ENCODE measurements around the gene KRT76.

The KRT76 gene

DNA sequence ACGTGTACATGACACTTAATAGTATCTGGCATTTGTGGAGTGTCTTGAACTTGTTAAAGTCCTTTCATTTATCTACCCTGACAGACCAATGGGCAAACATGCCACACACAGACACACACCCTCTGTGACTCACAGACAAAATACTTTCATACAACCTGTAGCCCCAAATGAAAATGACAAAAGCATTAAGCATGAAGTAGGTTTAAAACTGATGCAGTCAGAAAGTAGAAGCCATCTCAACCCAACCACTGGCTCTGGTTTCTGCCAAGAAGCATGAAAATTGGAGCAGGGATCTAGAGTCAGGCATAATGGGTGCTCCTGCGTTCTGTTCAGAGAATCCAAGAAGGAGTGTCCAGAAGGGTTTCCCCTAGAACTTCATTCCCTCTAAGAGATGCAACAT lies 50.7 kb downstream of the KRT76 start:
- no peak for TF ChIP-seq EZH2 (IDR thresholded peaks at IDR 0.05; ENCODE audit: borderline replicate concordance, low read depth, low read length, severe bottlenecking)
- TF ChIP-seq, protein P1, sequence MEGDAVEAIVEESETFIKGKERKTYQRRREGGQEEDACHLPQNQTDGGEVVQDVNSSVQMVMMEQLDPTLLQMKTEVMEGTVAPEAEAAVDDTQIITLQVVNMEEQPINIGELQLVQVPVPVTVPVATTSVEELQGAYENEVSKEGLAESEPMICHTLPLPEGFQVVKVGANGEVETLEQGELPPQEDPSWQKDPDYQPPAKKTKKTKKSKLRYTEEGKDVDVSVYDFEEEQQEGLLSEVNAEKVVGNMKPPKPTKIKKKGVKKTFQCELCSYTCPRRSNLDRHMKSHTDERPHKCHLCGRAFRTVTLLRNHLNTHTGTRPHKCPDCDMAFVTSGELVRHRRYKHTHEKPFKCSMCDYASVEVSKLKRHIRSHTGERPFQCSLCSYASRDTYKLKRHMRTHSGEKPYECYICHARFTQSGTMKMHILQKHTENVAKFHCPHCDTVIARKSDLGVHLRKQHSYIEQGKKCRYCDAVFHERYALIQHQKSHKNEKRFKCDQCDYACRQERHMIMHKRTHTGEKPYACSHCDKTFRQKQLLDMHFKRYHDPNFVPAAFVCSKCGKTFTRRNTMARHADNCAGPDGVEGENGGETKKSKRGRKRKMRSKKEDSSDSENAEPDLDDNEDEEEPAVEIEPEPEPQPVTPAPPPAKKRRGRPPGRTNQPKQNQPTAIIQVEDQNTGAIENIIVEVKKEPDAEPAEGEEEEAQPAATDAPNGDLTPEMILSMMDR (IDR thresholded peaks at IDR 0.05; ENCODE audit: borderline replicate concordance, extremely low read depth, low read length, poor library complexity, severe bottlenecking): no peak
- no peaks in the 10 kb centered on the region for H3K4me1 ChIP-seq (ENCODE audit: insufficient read depth, low read length)
- no peak overlapping the region for H3K27ac ChIP-seq (ENCODE audit: low read length)
- H3K36me3 ChIP-seq (ENCODE audit: insufficient read depth, low read length): no peaks in the 10 kb centered on the region
- H3K4me2 ChIP-seq (ENCODE audit: insufficient read depth, low read length): no peak overlapping the region
- H3K9ac ChIP-seq (ENCODE audit: low read depth, low read length): no peak overlapping the region
- DNase-seq (no peak), ATAC-seq (ENCODE audit: insufficient read depth, low read depth) (no peak)
- H3K27me3 ChIP-seq (ENCODE audit: insufficient read depth, low read length, poor library complexity): peaks cover 10% of the 10 kb centered on the region
- peaks cover 6% of the 10 kb centered on the region; the same call in 1 of the 2 replicates for H4K20me1 ChIP-seq (ENCODE audit: insufficient read depth, low read length)
- H2AFZ ChIP-seq (ENCODE audit: low read depth, low read length): no peak overlapping the region
- no peak overlapping the region for H3K4me3 ChIP-seq (ENCODE audit: low read depth in 1 of 2, low read length in 2 of 2)
- H3K79me2 ChIP-seq (ENCODE audit: insufficient read depth, low read length): no peaks in the 10 kb centered on the region
- H3K9me3 ChIP-seq (ENCODE audit: insufficient read depth, low read length, severe bottlenecking): no peaks in the 10 kb centered on the region

- no peaks in the 10 kb centered on the region for H3K36me3 ChIP-seq (ENCODE audit: insufficient read depth, low read length)
- H3K4me2 ChIP-seq (ENCODE audit: insufficient read depth, low read length): no peak overlapping the region
- H3K27me3 ChIP-seq (ENCODE audit: insufficient read depth, low read length, poor library complexity): peaks cover 14% of the 10 kb centered on the region
- H3K9ac ChIP-seq (ENCODE audit: low read depth, low read length): no peak overlapping the region
- no peak overlapping the region for H3K4me3 ChIP-seq (ENCODE audit: low read depth in 1 of 2, low read length in 2 of 2)
- ATAC-seq (ENCODE audit: insufficient read depth, low read depth) (no peak), DNase-seq (no peak)
- H2AFZ ChIP-seq (ENCODE audit: low read depth, low read length): no peak overlapping the region
- no peaks in the 10 kb centered on the region for H3K79me2 ChIP-seq (ENCODE audit: insufficient read depth, low read length)
- TF ChIP-seq, protein P1 (IDR thresholded peaks at IDR 0.05; ENCODE audit: borderline replicate concordance, extremely low read depth, low read length, poor library complexity, severe bottlenecking): no peak
- TF ChIP-seq EZH2 (IDR thresholded peaks at IDR 0.05; ENCODE audit: borderline replicate concordance, low read depth, low read length, severe bottlenecking): no peak
- H3K9me3 ChIP-seq (ENCODE audit: insufficient read depth, low read length, severe bottlenecking): no peaks in the 10 kb centered on the region
- no peak overlapping the region for H3K27ac ChIP-seq (ENCODE audit: low read length)
- no peaks in the 10 kb centered on the region for H3K4me1 ChIP-seq (ENCODE audit: insufficient read depth, low read length)
- peaks cover 4% of the 10 kb centered on the region; the same call in 1 of the 2 replicates for H4K20me1 ChIP-seq (ENCODE audit: insufficient read depth, low read length)
These were observed 52.8 kb downstream of the KRT76 start for GRCh38 chr12:52724384-52724783.

GRCh38 chr12:52722680-52723079 lies 54.5 kb downstream of the KRT76 start:
- H3K36me3 ChIP-seq (ENCODE audit: insufficient read depth, low read length): no peaks in the 10 kb centered on the region
- no peak for ATAC-seq (ENCODE audit: insufficient read depth, low read depth)

More at GRCh38 chr12:52722680-52723079, 54.5 kb downstream of the KRT76 start:
- no peak overlapping the region for H3K4me2 ChIP-seq (ENCODE audit: insufficient read depth, low read length)
- H3K27me3 ChIP-seq (ENCODE audit: insufficient read depth, low read length, poor library complexity): peaks cover 16% of the 10 kb centered on the region
- H3K4me3 ChIP-seq (ENCODE audit: low read depth in 1 of 2, low read length in 2 of 2): no peak overlapping the region
- H2AFZ ChIP-seq (ENCODE audit: low read depth, low read length): no peak overlapping the region
- no peak overlapping the region for H3K27ac ChIP-seq (ENCODE audit: low read length)
- H3K9ac ChIP-seq (ENCODE audit: low read depth, low read length): no peak overlapping the region
- H3K4me1 ChIP-seq (ENCODE audit: insufficient read depth, low read length): no peaks in the 10 kb centered on the region
- H3K79me2 ChIP-seq (ENCODE audit: insufficient read depth, low read length): no peaks in the 10 kb centered on the region
- no peak for TF ChIP-seq EZH2 (IDR thresholded peaks at IDR 0.05; ENCODE audit: borderline replicate concordance, low read depth, low read length, severe bottlenecking)
- TF ChIP-seq, protein P1 (IDR thresholded peaks at IDR 0.05; ENCODE audit: borderline replicate concordance, extremely low read depth, low read length, poor library complexity, severe bottlenecking): no peak
- no peaks in the 10 kb centered on the region for H3K9me3 ChIP-seq (ENCODE audit: insufficient read depth, low read length, severe bottlenecking)
- no peak for DNase-seq
- H4K20me1 ChIP-seq (ENCODE audit: insufficient read depth, low read length): peaks cover 5% of the 10 kb centered on the region; the same call in 1 of the 2 replicates

Data from DND-41 (cell line).